ENCODE measurements around the gene SHB. TPM values are rescaled to one million over a fixed set of nuclear protein-coding genes. Genes with fewer than 3 reads are reported as not detected.

The SHB gene
- total and polyA plus RNA-seq, 2 of the 13 experiments (the other 11 are each of a cell fraction or from before 2014, with no cell fraction given), result 19.4 to 20.7 TPM

GRCh38 chr9:38008168-38009034 lies 60.6 kb downstream of the SHB start (continued):
- TF ChIP-seq ZNF460 (CRISPR knock-in tag; IDR thresholded peaks at IDR 0.05; ENCODE audit: borderline replicate concordance) (no peak), ZNF558 (CRISPR knock-in tag; IDR thresholded peaks at IDR 0.05; ENCODE audit: borderline replicate concordance) (no peak), PAWR (CRISPR knock-in tag; IDR thresholded peaks at IDR 0.05; ENCODE audit: borderline replicate concordance) (no peak), ZNF724P (CRISPR knock-in tag; IDR thresholded peaks at IDR 0.05; ENCODE audit: borderline replicate concordance) (0 out of 2 replicates have a peak, but pooled peaks have one; percentile 18), PPARG (CRISPR knock-in tag; conservative IDR thresholded peaks at IDR 0.05) (no peak; the same call in 1 of the 2 replicates), RARA (CRISPR knock-in tag; IDR thresholded peaks at IDR 0.05) (peak; percentile 79), NKX3-1 (CRISPR knock-in tag; IDR thresholded peaks at IDR 0.05) (no peak), ZNF879 (CRISPR knock-in tag; IDR thresholded peaks at IDR 0.05) (no peak), PCBP1 (IDR thresholded peaks at IDR 0.05; ENCODE audit: borderline replicate concordance, low read depth, low read length) (no peak), ZNF18 (CRISPR knock-in tag; IDR thresholded peaks at IDR 0.05; ENCODE audit: insufficient replicate concordance) (no peak), ZKSCAN1 (IDR thresholded peaks at IDR 0.05; ENCODE audit: low read length) (no peak)
- TF ChIP-seq, protein P1, sequence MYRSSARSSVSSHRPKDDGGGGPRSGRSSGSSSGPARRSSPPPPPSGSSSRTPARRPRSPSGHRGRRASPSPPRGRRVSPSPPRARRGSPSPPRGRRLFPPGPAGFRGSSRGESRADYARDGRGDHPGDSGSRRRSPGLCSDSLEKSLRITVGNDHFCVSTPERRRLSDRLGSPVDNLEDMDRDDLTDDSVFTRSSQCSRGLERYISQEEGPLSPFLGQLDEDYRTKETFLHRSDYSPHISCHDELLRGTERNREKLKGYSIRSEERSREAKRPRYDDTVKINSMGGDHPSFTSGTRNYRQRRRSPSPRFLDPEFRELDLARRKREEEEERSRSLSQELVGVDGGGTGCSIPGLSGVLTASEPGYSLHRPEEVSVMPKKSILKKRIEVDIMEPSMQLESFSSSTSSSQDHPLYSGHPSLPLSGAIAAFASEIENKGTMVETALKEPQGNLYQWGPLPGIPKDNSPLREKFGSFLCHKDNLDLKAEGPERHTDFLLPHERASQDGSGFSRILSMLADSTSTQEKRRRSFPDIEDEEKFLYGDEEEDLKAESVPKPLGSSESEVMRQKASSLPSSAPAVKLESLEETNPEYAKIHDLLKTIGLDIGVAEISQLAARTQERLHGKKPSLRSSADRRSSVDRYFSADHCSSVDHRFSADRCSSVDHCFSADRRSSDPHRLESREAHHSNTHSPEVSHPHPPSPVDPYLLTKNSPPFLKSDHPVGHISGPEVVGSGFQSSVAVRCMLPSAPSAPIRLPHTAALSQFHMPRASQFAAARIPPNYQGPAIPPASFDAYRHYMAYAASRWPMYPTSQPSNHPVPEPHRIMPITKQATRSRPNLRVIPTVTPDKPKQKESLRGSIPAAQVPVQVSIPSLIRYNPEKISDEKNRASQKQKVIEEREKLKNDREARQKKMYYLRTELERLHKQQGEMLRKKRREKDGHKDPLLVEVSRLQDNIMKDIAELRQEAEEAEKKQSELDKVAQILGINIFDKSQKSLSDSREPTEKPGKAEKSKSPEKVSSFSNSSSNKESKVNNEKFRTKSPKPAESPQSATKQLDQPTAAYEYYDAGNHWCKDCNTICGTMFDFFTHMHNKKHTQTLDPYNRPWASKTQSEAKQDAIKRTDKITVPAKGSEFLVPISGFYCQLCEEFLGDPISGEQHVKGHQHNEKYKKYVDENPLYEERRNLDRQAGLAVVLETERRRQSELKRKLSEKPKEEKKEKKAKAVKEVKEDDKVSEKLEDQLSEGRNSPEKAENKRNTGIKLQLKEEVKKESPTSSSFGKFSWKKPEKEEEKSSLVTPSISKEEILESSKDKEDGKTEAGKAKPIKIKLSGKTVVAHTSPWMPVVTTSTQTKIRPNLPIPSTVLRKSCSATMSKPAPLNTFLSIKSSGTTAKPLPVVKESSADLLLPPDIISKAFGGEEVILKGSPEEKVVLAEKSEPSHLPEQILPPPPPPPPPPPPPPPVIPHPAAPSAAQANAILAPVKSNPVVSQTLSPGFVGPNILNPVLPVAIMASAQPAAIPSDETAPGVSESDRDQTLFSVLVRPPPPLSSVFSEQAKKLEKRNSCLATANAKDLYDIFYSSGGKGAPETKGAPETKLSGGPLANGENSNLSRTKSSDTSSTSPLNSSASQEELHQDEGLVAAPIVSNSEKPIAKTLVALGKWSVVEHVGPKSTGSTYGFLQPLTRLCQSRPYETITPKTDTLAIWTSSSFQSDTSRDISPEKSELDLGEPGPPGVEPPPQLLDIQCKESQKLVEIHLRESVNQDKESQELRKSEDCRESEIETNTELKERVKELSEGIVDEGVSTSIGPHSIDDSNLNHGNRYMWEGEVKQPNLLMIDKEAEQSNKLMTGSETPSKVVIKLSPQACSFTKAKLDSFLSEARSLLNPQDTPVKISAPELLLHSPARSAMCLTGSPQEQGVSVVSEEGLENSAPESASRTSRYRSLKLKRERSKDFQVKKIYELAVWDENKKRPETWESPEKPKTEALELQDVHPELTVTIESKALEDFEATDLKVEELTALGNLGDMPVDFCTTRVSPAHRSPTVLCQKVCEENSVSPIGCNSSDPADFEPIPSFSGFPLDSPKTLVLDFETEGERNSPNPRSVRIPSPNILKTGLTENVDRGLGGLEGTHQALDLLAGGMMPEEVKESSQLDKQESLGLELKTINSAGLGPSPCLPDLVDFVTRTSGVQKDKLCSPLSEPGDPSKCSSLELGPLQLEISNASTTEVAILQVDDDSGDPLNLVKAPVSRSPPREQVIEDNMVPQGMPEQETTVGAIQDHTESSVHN (CRISPR knock-in tag; IDR thresholded peaks at IDR 0.05), result no peak
- TF ChIP-seq, protein P2, sequence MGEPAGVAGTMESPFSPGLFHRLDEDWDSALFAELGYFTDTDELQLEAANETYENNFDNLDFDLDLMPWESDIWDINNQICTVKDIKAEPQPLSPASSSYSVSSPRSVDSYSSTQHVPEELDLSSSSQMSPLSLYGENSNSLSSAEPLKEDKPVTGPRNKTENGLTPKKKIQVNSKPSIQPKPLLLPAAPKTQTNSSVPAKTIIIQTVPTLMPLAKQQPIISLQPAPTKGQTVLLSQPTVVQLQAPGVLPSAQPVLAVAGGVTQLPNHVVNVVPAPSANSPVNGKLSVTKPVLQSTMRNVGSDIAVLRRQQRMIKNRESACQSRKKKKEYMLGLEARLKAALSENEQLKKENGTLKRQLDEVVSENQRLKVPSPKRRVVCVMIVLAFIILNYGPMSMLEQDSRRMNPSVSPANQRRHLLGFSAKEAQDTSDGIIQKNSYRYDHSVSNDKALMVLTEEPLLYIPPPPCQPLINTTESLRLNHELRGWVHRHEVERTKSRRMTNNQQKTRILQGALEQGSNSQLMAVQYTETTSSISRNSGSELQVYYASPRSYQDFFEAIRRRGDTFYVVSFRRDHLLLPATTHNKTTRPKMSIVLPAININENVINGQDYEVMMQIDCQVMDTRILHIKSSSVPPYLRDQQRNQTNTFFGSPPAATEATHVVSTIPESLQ (CRISPR knock-in tag; conservative IDR thresholded peaks at IDR 0.05), result no peak
- TF ChIP-seq, protein P3, sequence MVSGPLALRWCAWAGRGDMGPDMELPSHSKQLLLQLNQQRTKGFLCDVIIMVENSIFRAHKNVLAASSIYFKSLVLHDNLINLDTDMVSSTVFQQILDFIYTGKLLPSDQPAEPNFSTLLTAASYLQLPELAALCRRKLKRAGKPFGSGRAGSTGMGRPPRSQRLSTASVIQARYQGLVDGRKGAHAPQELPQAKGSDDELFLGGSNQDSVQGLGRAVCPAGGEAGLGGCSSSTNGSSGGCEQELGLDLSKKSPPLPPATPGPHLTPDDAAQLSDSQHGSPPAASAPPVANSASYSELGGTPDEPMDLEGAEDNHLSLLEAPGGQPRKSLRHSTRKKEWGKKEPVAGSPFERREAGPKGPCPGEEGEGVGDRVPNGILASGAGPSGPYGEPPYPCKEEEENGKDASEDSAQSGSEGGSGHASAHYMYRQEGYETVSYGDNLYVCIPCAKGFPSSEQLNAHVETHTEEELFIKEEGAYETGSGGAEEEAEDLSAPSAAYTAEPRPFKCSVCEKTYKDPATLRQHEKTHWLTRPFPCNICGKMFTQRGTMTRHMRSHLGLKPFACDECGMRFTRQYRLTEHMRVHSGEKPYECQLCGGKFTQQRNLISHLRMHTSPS (CRISPR knock-in tag; IDR thresholded peaks at IDR 0.05; ENCODE audit: low read depth), result no peak; the same call in 1 of the 2 replicates

Data from HepG2 (cell line).